ENCODE measurements around the gene LHX8. TPM values are rescaled to one million over a fixed set of nuclear protein-coding genes. Genes with fewer than 3 reads are reported as not detected.

Gene LHX8
- total RNA-seq, result not detected in 2 replicates
- long read RNA-seq, result 0 reads

DNA sequence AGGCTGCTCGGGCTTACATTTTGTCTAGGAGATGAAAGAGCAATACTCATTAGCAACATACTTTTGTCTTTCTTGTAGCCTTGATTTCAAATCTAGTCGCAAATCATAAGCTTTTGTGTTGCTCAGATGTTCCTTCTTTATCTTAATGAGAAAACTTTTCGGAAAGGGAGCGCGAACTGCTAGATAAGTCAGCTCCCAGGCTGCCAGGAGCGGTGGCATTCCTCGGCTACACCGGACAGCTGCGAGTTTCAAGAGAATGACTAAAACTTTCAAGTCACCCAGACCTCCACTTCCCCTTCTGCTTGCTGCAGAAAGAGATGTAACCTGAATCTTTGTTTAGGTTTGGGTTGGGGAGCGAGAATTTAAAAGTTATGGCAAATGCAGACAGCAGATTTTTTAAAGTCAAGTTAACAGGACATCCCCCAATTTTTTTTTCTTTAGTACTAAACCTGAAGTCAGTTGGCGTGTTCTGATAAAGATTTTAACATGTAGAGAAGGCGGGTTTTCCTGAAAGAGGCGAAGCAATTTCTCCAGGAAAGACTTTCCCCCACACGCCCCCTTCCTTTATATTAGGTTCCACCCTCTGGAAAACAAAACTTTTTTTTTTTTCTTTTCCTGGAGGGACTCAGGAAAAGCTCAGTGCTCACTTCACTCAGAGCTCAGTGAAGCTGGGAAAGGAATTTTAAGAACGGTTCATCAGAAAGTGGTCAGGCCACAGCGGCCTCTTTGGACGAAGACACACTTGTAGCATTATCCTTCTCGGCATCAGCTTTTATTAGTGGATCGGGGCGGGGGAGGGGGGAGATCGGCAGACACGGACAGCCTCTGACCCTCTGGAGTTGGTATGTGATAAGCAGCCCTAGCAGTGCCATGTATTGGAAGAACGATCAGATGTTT lies at the start of gene LHX8:
LHX8 (plus strand) TSS at position 639 of the 897 bp plus-strand sequence. CDS start 2,227 bp downstream, outside the sequence.
- H3K4me3 Mint-ChIP-seq, result peak within 1 kb of the TSS; percentile 81
- peaks cover 100% of the 10 kb centered on the region for H3K27me3 Mint-ChIP-seq (ENCODE audit: low read depth)
- no peaks in the 10 kb centered on the region for H3K36me3 Mint-ChIP-seq (ENCODE audit: low read depth)
- no peaks in the 10 kb centered on the region for H3K9me3 Mint-ChIP-seq
- peaks cover 41% of the 10 kb centered on the region for H3K4me1 Mint-ChIP-seq
- TF ChIP-seq, protein P1, sequence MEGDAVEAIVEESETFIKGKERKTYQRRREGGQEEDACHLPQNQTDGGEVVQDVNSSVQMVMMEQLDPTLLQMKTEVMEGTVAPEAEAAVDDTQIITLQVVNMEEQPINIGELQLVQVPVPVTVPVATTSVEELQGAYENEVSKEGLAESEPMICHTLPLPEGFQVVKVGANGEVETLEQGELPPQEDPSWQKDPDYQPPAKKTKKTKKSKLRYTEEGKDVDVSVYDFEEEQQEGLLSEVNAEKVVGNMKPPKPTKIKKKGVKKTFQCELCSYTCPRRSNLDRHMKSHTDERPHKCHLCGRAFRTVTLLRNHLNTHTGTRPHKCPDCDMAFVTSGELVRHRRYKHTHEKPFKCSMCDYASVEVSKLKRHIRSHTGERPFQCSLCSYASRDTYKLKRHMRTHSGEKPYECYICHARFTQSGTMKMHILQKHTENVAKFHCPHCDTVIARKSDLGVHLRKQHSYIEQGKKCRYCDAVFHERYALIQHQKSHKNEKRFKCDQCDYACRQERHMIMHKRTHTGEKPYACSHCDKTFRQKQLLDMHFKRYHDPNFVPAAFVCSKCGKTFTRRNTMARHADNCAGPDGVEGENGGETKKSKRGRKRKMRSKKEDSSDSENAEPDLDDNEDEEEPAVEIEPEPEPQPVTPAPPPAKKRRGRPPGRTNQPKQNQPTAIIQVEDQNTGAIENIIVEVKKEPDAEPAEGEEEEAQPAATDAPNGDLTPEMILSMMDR (conservative IDR thresholded peaks at IDR 0.05), result no peak
- no peak within 1 kb of the TSS for H3K27ac Mint-ChIP-seq (ENCODE audit: unreplicated experiment)
- peak; percentile 20 for DNase-seq (ENCODE audit: low read depth, low spot score)

DNA sequence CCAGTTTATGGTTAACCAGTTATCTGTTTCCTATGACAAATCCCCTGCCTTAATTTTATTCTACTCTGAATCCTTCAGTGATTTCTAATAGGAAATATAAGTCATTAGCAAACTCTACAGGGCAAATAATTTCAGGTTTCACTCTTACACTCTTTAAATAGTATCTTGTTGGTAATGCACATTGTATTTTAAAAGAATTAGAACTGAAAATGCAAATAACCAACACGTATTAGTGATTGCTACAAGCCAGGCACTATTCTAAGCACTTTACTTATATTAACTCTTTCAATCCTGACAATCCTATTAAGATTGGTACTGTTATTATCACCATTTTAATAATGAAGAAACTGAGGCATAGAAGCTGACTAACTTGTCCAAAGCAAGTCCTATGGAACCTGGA lies 48.3 kb upstream of the LHX8 start:
- Mint-ChIP-seq H3K27me3 (ENCODE audit: low read depth) (no peaks in the 10 kb centered on the region), H3K36me3 (ENCODE audit: low read depth) (no peaks in the 10 kb centered on the region), H3K4me1 (peaks cover 10% of the 10 kb centered on the region), H3K4me3 (no peak overlapping the region), H3K9me3 (no peaks in the 10 kb centered on the region), H3K27ac (ENCODE audit: unreplicated experiment) (no peak overlapping the region)
- TF ChIP-seq, protein P1 (conservative IDR thresholded peaks at IDR 0.05), result no peak
- no peak for DNase-seq (ENCODE audit: low read depth, low spot score)

DNA sequence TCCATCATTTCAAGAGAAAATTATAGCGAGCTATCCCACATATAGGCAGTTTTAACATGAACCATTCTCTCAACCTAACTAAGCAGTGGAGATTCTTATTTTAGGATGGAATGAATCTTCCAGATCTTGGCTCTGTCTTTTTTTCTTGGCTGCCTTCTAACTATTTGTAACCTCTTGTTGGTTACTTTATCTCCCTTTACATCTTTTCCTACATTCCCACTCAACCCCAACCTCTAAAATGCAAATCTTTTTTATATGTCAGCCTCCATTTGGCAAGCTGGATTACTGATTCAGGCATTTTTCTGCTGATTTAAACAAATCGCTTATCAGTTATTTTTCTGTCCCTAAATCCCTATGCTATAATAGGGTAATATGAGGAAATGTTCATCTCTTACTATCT lies 46.9 kb upstream of the LHX8 start:
- Mint-ChIP-seq H3K27ac (ENCODE audit: unreplicated experiment) (no peak overlapping the region), H3K9me3 (no peaks in the 10 kb centered on the region), H3K27me3 (ENCODE audit: low read depth) (no peaks in the 10 kb centered on the region), H3K4me1 (peaks cover 10% of the 10 kb centered on the region), H3K4me3 (no peak overlapping the region), H3K36me3 (ENCODE audit: low read depth) (no peaks in the 10 kb centered on the region)
- TF ChIP-seq, protein P1 (conservative IDR thresholded peaks at IDR 0.05), result no peak
- no peak for DNase-seq (ENCODE audit: low read depth, low spot score)

DNA sequence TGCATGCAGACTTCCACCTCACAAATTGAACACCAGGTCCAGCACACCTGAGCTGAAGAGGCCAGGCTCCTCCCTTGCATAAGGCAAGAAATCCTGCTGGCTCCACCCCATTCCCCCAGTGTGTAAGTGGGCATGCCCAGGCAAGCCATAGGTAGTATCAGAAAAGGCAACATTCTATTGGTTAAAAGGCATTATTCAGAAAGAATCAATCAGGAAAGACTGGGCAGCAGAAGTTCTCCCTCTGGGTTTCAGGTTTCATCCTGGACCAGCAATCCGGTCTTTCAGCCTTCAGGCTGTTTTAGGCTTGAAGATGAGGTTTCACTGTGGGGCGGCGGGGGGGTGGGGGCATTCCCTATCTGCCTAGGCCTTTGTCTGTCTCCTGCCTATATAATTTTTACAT lies 42.0 kb upstream of the LHX8 start:
- no peaks in the 10 kb centered on the region for H3K4me1 Mint-ChIP-seq
- peaks cover 2% of the 10 kb centered on the region for H3K9me3 Mint-ChIP-seq
- no peaks in the 10 kb centered on the region for H3K27me3 Mint-ChIP-seq (ENCODE audit: low read depth)
- DNase-seq (ENCODE audit: low read depth, low spot score), result no peak
- TF ChIP-seq, protein P1 (conservative IDR thresholded peaks at IDR 0.05), result no peak
- no peak overlapping the region for H3K4me3 Mint-ChIP-seq
- no peak overlapping the region for H3K27ac Mint-ChIP-seq (ENCODE audit: unreplicated experiment)
- no peaks in the 10 kb centered on the region for H3K36me3 Mint-ChIP-seq (ENCODE audit: low read depth)

DNA sequence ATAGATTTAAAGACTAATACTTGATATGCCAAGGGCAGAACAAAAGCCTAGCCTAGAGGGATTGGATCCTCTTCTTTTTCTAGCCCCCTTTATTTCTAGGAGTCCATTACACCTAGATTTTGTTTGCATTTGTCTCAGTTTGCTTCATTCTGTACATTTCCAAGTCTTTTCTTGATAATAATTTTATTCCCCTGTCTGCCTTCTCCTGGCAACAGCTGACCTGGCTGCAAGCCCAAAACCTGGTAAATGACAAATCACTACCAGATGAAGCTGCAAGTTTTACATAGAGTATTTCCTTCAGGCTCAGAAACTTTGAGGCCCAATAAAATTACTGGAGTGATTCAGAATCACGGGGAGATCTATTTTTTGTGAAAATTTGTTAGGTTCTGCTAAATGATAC lies 36.5 kb upstream of the LHX8 start:
- no peak for DNase-seq (ENCODE audit: low read depth, low spot score)
- TF ChIP-seq, protein P1 (conservative IDR thresholded peaks at IDR 0.05), result no peak
- Mint-ChIP-seq H3K36me3 (ENCODE audit: low read depth) (no peaks in the 10 kb centered on the region), H3K4me1 (no peaks in the 10 kb centered on the region), H3K9me3 (no peaks in the 10 kb centered on the region), H3K27ac (ENCODE audit: unreplicated experiment) (no peak overlapping the region), H3K27me3 (ENCODE audit: low read depth) (no peaks in the 10 kb centered on the region), H3K4me3 (no peak overlapping the region)

All from neural crest cell (in vitro differentiated cells).